ENCODE results near the gene PDSS2.

- TF ChIP-seq ETV6 (IDR thresholded peaks at IDR 0.05; ENCODE audit: borderline replicate concordance in 1 of 2, low read depth in 2 of 2, low read length in 1 of 2) (no peak), ETV6 (CRISPR knock-in tag; IDR thresholded peaks at IDR 0.05; ENCODE audit: borderline replicate concordance) (no peak), REST (IDR thresholded peaks at IDR 0.05; ENCODE audit: borderline replicate concordance) (peak; percentile 78), REST (CRISPR knock-in tag; IDR thresholded peaks at IDR 0.05; ENCODE audit: low read depth) (0 out of 2 replicates have a peak, but pooled peaks have one; percentile 46), PHB2 (IDR thresholded peaks at IDR 0.05; ENCODE audit: low read depth) (no peak), POLR2A (conservative IDR thresholded peaks at IDR 0.05) (peak; percentile 65), FOXK2 (conservative IDR thresholded peaks at IDR 0.05 in 1 of 2, IDR thresholded peaks at IDR 0.05 in 1 of 2; ENCODE audit: low read depth in 2 of 2) (no peak), HNRNPK (IDR thresholded peaks at IDR 0.05; ENCODE audit: low read depth, low read length, poor library complexity, severe bottlenecking) (no peak), CTCF (IDR thresholded peaks at IDR 0.05 in 2 of 3, conservative IDR thresholded peaks at IDR 0.05 in 1 of 3; ENCODE audit: insufficient read depth in 2 of 3, low read depth in 1 of 3, low read length in 3 of 3) (peak; percentile 62 to 82 (median 78)), ATF6 (CRISPR knock-in tag; IDR thresholded peaks at IDR 0.05) (no peak)
Measured at GRCh38 chr6:107114213-107114925, 345.0 kb downstream of the PDSS2 start.
